ENCODE data around the gene CSPG4.
"Not testable (repeated sequence)": the region's sequence is repeated elsewhere in the genome, so short reads cannot be mapped to it uniquely, and the experiment has no call there.

GRCh38 chr15:75747121-75747520, 34.5 kb upstream of the CSPG4 start:
- not testable (repeated sequence) for TF ChIP-seq CTCF (IDR thresholded peaks at IDR 0.05; ENCODE audit: extremely low read depth in 1 of 2, insufficient read depth in 1 of 2, low read depth in 1 of 2, low read length in 2 of 2); POLR2A (IDR thresholded peaks at IDR 0.05; ENCODE audit: low read depth, low read length); FOS (IDR thresholded peaks at IDR 0.05; ENCODE audit: borderline replicate concordance, insufficient read depth, low read length); EZH2 (IDR thresholded peaks at IDR 0.05; ENCODE audit: borderline replicate concordance, low read depth, low read length, severe bottlenecking); GATA2 (IDR thresholded peaks at IDR 0.05; ENCODE audit: insufficient read depth, insufficient read length, low read depth, low read length); POLR2AphosphoS5 (IDR thresholded peaks at IDR 0.05; ENCODE audit: insufficient read depth, low read depth, low read length)
